GM23338 (cell line): ENCODE data around the gene SEMA6D. TPM values are rescaled to one million over a fixed set of nuclear protein-coding genes. Genes with fewer than 3 reads are reported as not detected.

Experiments
- ATAC-seq: fragments of 200-7000 bp; cut with Tn5 transposase; 3 replicates; pipeline ENCODE4 v1.9.1; 2020
- DNase-seq: peaks from one replicate; pipeline ENCODE4 v3.0.0-alpha.2; 2015; ENCODE audit warnings: low spot score
- H2AFZ ChIP-seq: fragments of 200-600 bp; sonication (generic); 2 replicates; pipeline ENCODE4 v1.8.0; 2016; ENCODE audit warnings: antibody characterized with exemption, mild to moderate bottlenecking, moderate library complexity
- H3F3A ChIP-seq: fragments of 200-600 bp; sonication (generic); replicated peaks from 2 replicates; pipeline ENCODE4 v1.8.0; 2017; ENCODE audit warnings: antibody characterized with exemption, mixed run types, low read depth
- H3K27ac ChIP-seq: fragments of 200-600 bp; sonication (generic); 2 replicates; pipeline ENCODE4 v1.6.1; 2016; ENCODE audit warnings: low read depth
- H3K27me3 ChIP-seq: fragments of 200-600 bp; sonication (generic); 2 replicates; pipeline ENCODE4 v1.8.0; 2016; ENCODE audit warnings: mild to moderate bottlenecking, mixed run types, moderate library complexity; ENCODE audit not compliant: insufficient read depth
- H3K36me3 ChIP-seq: fragments of 200-600 bp; sonication (generic); 2 replicates; pipeline ENCODE4 v1.8.0; 2016; ENCODE audit warnings: mild to moderate bottlenecking; ENCODE audit not compliant: insufficient read depth
- H3K4me1 ChIP-seq: fragments of 200-600 bp; sonication (generic); 2 replicates; pipeline ENCODE4 v1.8.0; 2016; ENCODE audit warnings: mild to moderate bottlenecking, moderate library complexity; ENCODE audit not compliant: insufficient read depth
- H3K4me2 ChIP-seq: fragments of 200-600 bp; sonication (generic); 2 replicates; pipeline ENCODE4 v1.7.1; 2017; ENCODE audit warnings: mixed run types
- H3K4me3 ChIP-seq: fragments of 200-600 bp; sonication (generic); 2 replicates; pipeline ENCODE4 v1.6.1; 2016; ENCODE audit warnings: mixed run types
- H3K79me2 ChIP-seq: fragments of 200-600 bp; sonication (generic); replicated peaks from 2 replicates; pipeline ENCODE4 v1.8.0; 2017; ENCODE audit warnings: mild to moderate bottlenecking; ENCODE audit not compliant: insufficient read depth
- H3K9me2 ChIP-seq: fragments of 200-600 bp; sonication (generic); 2 replicates; pipeline ENCODE4 v1.8.0; 2017; ENCODE audit not compliant: insufficient read depth
- H4K20me1 ChIP-seq: fragments of 200-600 bp; sonication (generic); replicated peaks from 2 replicates; pipeline ENCODE4 v1.8.0; 2017; ENCODE audit warnings: mild to moderate bottlenecking; ENCODE audit not compliant: insufficient read depth
- H3K27ac Mint-ChIP-seq: 2 replicates; pipeline ENCODE4 v1.8.0; 2020; ENCODE audit warnings: inconsistent platforms, mild to moderate bottlenecking, moderate library complexity, mixed read lengths
- H3K27me3 Mint-ChIP-seq: 3 replicates; pipeline ENCODE4 v1.8.0; 2022; ENCODE audit warnings: low read depth, mild to moderate bottlenecking, moderate library complexity, mixed read lengths, inconsistent platforms; ENCODE audit not compliant: insufficient read depth, poor library complexity
- H3K36me3 Mint-ChIP-seq: 3 replicates; pipeline ENCODE4 v1.8.0; 2021; ENCODE audit warnings: low read depth, mild to moderate bottlenecking, inconsistent platforms, moderate library complexity, mixed read lengths
- H3K4me1 Mint-ChIP-seq: 3 replicates; pipeline ENCODE4 v1.8.0; 2020; ENCODE audit warnings: mild to moderate bottlenecking, inconsistent platforms, mixed read lengths
- H3K4me3 Mint-ChIP-seq: 3 replicates; pipeline ENCODE4 v1.8.0; 2021; ENCODE audit warnings: moderate library complexity, mild to moderate bottlenecking, inconsistent platforms, mixed read lengths
- H3K9me3 Mint-ChIP-seq: 3 replicates; pipeline ENCODE4 v1.8.0; 2020; ENCODE audit warnings: moderate library complexity, mild to moderate bottlenecking, inconsistent platforms, mixed read lengths
- CREB1 ChIP-seq: fragments of 250-450 bp; sonication (Bioruptor Pico); IDR thresholded peaks from 2 replicates; pipeline ENCODE4 v1.5.0; 2020; ENCODE audit warnings: low read depth, mild to moderate bottlenecking, moderate library complexity
- EZH2 ChIP-seq: fragments of 200-600 bp; sonication (generic); IDR thresholded peaks from one replicate; pipeline ENCODE4 v1.8.0; 2017; ENCODE audit warnings: antibody characterized with exemption, mild to moderate bottlenecking, low read depth; ENCODE audit not compliant: unreplicated experiment
- EZH2phosphoT487 ChIP-seq: fragments of 200-600 bp; sonication (generic); IDR thresholded peaks from one replicate; pipeline ENCODE4 v1.8.1; 2018; ENCODE audit warnings: antibody characterized with exemption; ENCODE audit not compliant: unreplicated experiment
- JUNB ChIP-seq: IDR thresholded peaks from one replicate; pipeline ENCODE4 v1.6.1; 2016; ENCODE audit warnings: antibody characterized with exemption; ENCODE audit not compliant: unreplicated experiment
- NANOG ChIP-seq: IDR thresholded peaks from 2 replicates; pipeline ENCODE4 v1.6.1; 2016; ENCODE audit warnings: antibody characterized with exemption, borderline replicate concordance
- STAT1 ChIP-seq: IDR thresholded peaks from one replicate; pipeline ENCODE4 v1.6.1; 2016; ENCODE audit warnings: antibody characterized with exemption; ENCODE audit not compliant: unreplicated experiment
- ZNF114 ChIP-seq: fragments of 250-450 bp; sonication (Bioruptor Pico); IDR thresholded peaks from 2 replicates; pipeline ENCODE4 v1.5.0; 2020; ENCODE audit warnings: mild to moderate bottlenecking, moderate library complexity
- ZNF331 ChIP-seq: fragments of 250-450 bp; sonication (Bioruptor Pico); IDR thresholded peaks from 2 replicates; pipeline ENCODE4 v1.5.0; 2020; ENCODE audit warnings: low read depth, mild to moderate bottlenecking, moderate library complexity
- polyA plus RNA-seq: library from polyadenylated mRNA; unstranded; fragments of >200 nt; fragmentation: Nextera tagmentation; extraction: Ambion mirVana; gene quantifications from 2 replicates; pipeline ENCODE4 v1.2.1, GENCODE V29; 2016
- total RNA-seq: library from RNA; depleted of rRNA; stranded (reverse); fragments of >200 nt; shearing (Covaris generic); gene quantifications from 2 replicates; pipeline ENCODE4 v1.2.3, GENCODE V29; 2014
- TF ChIP-seq, protein P1 (sequence below): fragments of 250-450 bp; sonication (Bioruptor Pico); IDR thresholded peaks from 2 replicates; pipeline ENCODE4 v1.5.0; 2020; ENCODE audit warnings: mild to moderate bottlenecking, moderate library complexity
- TF ChIP-seq, protein P2 (sequence below): IDR thresholded peaks from one replicate; pipeline ENCODE4 v1.6.1; 2018; ENCODE audit warnings: antibody characterized with exemption; ENCODE audit not compliant: unreplicated experiment
- TF ChIP-seq, protein P3 (sequence below): IDR thresholded peaks from 2 replicates; pipeline ENCODE4 v1.6.1; 2016; ENCODE audit warnings: antibody characterized with exemption
- TF ChIP-seq, protein P4 (sequence below), 2 experiments: fragments of 200-600 bp in 1 of 2; sonication (generic) in 1 of 2; conservative IDR thresholded peaks; 2 replicates each; pipeline versions ENCODE4 v1.5.1 to v1.6.1; 2016 to 2017; ENCODE audit warnings: antibody characterized with exemption in 2 of 2, low read depth in 2 of 2, mild to moderate bottlenecking in 2 of 2, moderate library complexity in 1 of 2

Gene SEMA6D
- total and polyA plus RNA-seq, 2 experiments from 2014 or later, result 0.37 to 0.97 TPM

DNA sequence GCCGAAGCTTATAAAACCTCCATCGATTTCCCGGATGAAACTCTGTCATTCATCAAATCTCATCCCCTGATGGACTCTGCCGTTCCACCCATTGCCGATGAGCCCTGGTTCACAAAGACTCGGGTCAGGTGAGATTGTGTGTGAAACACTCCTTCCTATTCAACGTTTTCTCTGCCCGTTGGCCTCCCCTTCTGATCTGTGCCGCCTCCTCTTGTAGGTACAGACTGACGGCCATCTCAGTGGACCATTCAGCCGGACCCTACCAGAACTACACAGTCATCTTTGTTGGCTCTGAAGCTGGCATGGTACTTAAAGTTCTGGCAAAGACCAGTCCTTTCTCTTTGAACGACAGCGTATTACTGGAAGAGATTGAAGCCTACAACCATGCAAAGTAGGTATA lies 47.4 kb downstream of the SEMA6D start:
- H3K27ac Mint-ChIP-seq, result no peak overlapping the region
- TF ChIP-seq, protein P1, sequence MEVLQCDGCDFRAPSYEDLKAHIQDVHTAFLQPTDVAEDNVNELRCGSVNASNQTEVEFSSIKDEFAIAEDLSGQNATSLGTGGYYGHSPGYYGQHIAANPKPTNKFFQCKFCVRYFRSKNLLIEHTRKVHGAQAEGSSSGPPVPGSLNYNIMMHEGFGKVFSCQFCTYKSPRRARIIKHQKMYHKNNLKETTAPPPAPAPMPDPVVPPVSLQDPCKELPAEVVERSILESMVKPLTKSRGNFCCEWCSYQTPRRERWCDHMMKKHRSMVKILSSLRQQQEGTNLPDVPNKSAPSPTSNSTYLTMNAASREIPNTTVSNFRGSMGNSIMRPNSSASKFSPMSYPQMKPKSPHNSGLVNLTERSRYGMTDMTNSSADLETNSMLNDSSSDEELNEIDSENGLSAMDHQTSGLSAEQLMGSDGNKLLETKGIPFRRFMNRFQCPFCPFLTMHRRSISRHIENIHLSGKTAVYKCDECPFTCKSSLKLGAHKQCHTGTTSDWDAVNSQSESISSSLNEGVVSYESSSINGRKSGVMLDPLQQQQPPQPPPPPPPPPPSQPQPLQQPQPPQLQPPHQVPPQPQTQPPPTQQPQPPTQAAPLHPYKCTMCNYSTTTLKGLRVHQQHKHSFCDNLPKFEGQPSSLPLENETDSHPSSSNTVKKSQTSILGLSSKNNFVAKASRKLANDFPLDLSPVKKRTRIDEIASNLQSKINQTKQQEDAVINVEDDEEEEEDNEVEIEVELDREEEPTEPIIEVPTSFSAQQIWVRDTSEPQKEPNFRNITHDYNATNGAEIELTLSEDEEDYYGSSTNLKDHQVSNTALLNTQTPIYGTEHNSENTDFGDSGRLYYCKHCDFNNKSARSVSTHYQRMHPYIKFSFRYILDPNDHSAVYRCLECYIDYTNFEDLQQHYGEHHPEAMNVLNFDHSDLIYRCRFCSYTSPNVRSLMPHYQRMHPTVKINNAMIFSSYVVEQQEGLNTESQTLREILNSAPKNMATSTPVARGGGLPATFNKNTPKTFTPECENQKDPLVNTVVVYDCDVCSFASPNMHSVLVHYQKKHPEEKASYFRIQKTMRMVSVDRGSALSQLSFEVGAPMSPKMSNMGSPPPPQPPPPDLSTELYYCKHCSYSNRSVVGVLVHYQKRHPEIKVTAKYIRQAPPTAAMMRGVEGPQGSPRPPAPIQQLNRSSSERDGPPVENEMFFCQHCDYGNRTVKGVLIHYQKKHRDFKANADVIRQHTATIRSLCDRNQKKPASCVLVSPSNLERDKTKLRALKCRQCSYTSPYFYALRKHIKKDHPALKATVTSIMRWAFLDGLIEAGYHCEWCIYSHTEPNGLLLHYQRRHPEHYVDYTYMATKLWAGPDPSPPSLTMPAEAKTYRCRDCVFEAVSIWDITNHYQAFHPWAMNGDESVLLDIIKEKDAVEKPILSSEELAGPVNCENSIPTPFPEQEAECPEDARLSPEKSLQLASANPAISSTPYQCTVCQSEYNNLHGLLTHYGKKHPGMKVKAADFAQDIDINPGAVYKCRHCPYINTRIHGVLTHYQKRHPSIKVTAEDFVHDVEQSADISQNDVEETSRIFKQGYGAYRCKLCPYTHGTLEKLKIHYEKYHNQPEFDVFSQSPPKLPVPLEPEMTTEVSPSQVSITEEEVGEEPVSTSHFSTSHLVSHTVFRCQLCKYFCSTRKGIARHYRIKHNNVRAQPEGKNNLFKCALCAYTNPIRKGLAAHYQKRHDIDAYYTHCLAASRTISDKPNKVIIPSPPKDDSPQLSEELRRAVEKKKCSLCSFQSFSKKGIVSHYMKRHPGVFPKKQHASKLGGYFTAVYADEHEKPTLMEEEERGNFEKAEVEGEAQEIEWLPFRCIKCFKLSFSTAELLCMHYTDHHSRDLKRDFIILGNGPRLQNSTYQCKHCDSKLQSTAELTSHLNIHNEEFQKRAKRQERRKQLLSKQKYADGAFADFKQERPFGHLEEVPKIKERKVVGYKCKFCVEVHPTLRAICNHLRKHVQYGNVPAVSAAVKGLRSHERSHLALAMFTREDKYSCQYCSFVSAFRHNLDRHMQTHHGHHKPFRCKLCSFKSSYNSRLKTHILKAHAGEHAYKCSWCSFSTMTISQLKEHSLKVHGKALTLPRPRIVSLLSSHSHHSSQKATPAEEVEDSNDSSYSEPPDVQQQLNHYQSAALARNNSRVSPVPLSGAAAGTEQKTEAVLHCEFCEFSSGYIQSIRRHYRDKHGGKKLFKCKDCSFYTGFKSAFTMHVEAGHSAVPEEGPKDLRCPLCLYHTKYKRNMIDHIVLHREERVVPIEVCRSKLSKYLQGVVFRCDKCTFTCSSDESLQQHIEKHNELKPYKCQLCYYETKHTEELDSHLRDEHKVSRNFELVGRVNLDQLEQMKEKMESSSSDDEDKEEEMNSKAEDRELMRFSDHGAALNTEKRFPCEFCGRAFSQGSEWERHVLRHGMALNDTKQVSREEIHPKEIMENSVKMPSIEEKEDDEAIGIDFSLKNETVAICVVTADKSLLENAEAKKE (CRISPR knock-in tag), result no peak
- TF ChIP-seq ZNF114 (CRISPR knock-in tag) (no peak), CREB1 (CRISPR knock-in tag) (no peak), ZNF331 (CRISPR knock-in tag) (no peak), EZH2phosphoT487 (no peak), EZH2 (no peak), NANOG (no peak), JUNB (no peak), STAT1 (no peak)
- TF ChIP-seq, protein P2, sequence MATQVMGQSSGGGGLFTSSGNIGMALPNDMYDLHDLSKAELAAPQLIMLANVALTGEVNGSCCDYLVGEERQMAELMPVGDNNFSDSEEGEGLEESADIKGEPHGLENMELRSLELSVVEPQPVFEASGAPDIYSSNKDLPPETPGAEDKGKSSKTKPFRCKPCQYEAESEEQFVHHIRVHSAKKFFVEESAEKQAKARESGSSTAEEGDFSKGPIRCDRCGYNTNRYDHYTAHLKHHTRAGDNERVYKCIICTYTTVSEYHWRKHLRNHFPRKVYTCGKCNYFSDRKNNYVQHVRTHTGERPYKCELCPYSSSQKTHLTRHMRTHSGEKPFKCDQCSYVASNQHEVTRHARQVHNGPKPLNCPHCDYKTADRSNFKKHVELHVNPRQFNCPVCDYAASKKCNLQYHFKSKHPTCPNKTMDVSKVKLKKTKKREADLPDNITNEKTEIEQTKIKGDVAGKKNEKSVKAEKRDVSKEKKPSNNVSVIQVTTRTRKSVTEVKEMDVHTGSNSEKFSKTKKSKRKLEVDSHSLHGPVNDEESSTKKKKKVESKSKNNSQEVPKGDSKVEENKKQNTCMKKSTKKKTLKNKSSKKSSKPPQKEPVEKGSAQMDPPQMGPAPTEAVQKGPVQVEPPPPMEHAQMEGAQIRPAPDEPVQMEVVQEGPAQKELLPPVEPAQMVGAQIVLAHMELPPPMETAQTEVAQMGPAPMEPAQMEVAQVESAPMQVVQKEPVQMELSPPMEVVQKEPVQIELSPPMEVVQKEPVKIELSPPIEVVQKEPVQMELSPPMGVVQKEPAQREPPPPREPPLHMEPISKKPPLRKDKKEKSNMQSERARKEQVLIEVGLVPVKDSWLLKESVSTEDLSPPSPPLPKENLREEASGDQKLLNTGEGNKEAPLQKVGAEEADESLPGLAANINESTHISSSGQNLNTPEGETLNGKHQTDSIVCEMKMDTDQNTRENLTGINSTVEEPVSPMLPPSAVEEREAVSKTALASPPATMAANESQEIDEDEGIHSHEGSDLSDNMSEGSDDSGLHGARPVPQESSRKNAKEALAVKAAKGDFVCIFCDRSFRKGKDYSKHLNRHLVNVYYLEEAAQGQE, result no peak
- TF ChIP-seq, protein P3, sequence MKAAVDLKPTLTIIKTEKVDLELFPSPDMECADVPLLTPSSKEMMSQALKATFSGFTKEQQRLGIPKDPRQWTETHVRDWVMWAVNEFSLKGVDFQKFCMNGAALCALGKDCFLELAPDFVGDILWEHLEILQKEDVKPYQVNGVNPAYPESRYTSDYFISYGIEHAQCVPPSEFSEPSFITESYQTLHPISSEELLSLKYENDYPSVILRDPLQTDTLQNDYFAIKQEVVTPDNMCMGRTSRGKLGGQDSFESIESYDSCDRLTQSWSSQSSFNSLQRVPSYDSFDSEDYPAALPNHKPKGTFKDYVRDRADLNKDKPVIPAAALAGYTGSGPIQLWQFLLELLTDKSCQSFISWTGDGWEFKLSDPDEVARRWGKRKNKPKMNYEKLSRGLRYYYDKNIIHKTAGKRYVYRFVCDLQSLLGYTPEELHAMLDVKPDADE, result no peak
- TF ChIP-seq, protein P4, sequence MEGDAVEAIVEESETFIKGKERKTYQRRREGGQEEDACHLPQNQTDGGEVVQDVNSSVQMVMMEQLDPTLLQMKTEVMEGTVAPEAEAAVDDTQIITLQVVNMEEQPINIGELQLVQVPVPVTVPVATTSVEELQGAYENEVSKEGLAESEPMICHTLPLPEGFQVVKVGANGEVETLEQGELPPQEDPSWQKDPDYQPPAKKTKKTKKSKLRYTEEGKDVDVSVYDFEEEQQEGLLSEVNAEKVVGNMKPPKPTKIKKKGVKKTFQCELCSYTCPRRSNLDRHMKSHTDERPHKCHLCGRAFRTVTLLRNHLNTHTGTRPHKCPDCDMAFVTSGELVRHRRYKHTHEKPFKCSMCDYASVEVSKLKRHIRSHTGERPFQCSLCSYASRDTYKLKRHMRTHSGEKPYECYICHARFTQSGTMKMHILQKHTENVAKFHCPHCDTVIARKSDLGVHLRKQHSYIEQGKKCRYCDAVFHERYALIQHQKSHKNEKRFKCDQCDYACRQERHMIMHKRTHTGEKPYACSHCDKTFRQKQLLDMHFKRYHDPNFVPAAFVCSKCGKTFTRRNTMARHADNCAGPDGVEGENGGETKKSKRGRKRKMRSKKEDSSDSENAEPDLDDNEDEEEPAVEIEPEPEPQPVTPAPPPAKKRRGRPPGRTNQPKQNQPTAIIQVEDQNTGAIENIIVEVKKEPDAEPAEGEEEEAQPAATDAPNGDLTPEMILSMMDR (conservative IDR thresholded peaks at IDR 0.05; ENCODE audit: low read depth in 2 of 2), result no peak
- H3K4me3 Mint-ChIP-seq, result no peak overlapping the region
- H3K4me1 ChIP-seq, result no peaks in the 10 kb centered on the region
- H2AFZ ChIP-seq, result no peak overlapping the region
- no peaks in the 10 kb centered on the region for H4K20me1 ChIP-seq
- H3F3A ChIP-seq, result no peaks in the 10 kb centered on the region
- no peak for DNase-seq
- no peak overlapping the region for H3K4me3 ChIP-seq
- no peaks in the 10 kb centered on the region for H3K36me3 ChIP-seq
- H3K4me1 Mint-ChIP-seq, result peaks cover 3% of the 10 kb centered on the region; the same call in 1 of the 3 replicates
- H3K27ac ChIP-seq, result no peak overlapping the region
- no peak overlapping the region for H3K4me2 ChIP-seq
- peaks cover 4% of the 10 kb centered on the region for H3K27me3 Mint-ChIP-seq
- ATAC-seq, result no peak
- no peaks in the 10 kb centered on the region for H3K36me3 Mint-ChIP-seq
- no peaks in the 10 kb centered on the region for H3K27me3 ChIP-seq
- no peaks in the 10 kb centered on the region for H3K9me3 Mint-ChIP-seq
- H3K9me2 ChIP-seq, result peaks cover 5% of the 10 kb centered on the region; the same call in 1 of the 2 replicates
- H3K79me2 ChIP-seq, result no peaks in the 10 kb centered on the region
